Muscle of leg (tissue), 11 donors: Measurements from ENCODE around the gene RALGAPA2. TPM values are rescaled to one million over a fixed set of nuclear protein-coding genes. Genes with fewer than 3 reads are reported as not detected.

Source experiments
- DNase-seq: peaks from one replicate; pipeline ENCODE4 v3.0.0; 2013
- H3K27ac ChIP-seq: one replicate; pipeline ENCODE4 v1.5.1; 2013; ENCODE audit warnings: mild to moderate bottlenecking, low read length, control low read depth
- H3K27me3 ChIP-seq: one replicate; pipeline ENCODE4 v1.6.1; 2013; ENCODE audit warnings: low read length; ENCODE audit not compliant: control insufficient read depth, insufficient read depth
- H3K36me3 ChIP-seq: one replicate; pipeline ENCODE4 v1.6.1; 2013; ENCODE audit warnings: low read length; ENCODE audit not compliant: control insufficient read depth, insufficient read depth
- H3K4me1 ChIP-seq: one replicate; pipeline ENCODE4 v1.6.1; 2013; ENCODE audit warnings: low read length; ENCODE audit not compliant: control insufficient read depth, insufficient read depth
- H3K4me3 ChIP-seq: one replicate; pipeline ENCODE4 v1.5.1; 2013; ENCODE audit warnings: low read length, control low read depth
- H3K9me3 ChIP-seq: replicated peaks from 2 replicates; pipeline ENCODE4 v1.6.1; 2013; ENCODE audit warnings: low read depth, low read length; ENCODE audit not compliant: control insufficient read depth
- whole genome bisulfite sequencing: methylation state at CpG from one replicate; pipeline ENCODE4 v1.1.5; 2013; ENCODE audit warnings: missing lambda C conversion rate; ENCODE audit not compliant: insufficient coverage; 5-methylcytosine and 5-hydroxymethylcytosine counted together
- polyA plus RNA-seq, 8 donors: library from polyadenylated mRNA; unstranded; fragments of 120-200 nt; gene quantifications; one replicate each; pipeline versions ENCODE4 v1.2.1 to v1.2.3, GENCODE V29; 2013; ENCODE audit warnings: inconsistent platforms in 1 of 8, low replicate concordance in 1 of 8; ENCODE audit not compliant: insufficient read length in 8 of 8, insufficient read depth in 1 of 8
- total RNA-seq: library from RNA; stranded (reverse); fragments of 120-200 nt; gene quantifications from one replicate; pipeline ENCODE4 v1.2.4, GENCODE V29; 2013

Gene RALGAPA2
- total and polyA plus RNA-seq, 9 donors: 6.0 to 10.6 (median 8.3) TPM

- Histone ChIP-seq H3K36me3 (no peaks in the 10 kb centered on the region), H3K27me3 (peaks cover 78% of the 10 kb centered on the region), H3K27ac (no peak overlapping the region), H3K9me3 (no peaks in the 10 kb centered on the region), H3K4me3 (no peak overlapping the region), H3K4me1 (peaks cover 17% of the 10 kb centered on the region)
- no peak for DNase-seq
- WGBS: 34% methylated on average over 2 of the region's 10 CpGs
Observed at GRCh38 chr20:20370094-20370575, 342.3 kb downstream of the RALGAPA2 start.

GRCh38 chr20:20369250-20370093 lies 343.0 kb downstream of the RALGAPA2 start:
- Histone ChIP-seq H3K36me3 (no peaks in the 10 kb centered on the region), H3K4me3 (peak overlapping the region; percentile 4), H3K27me3 (peaks cover 79% of the 10 kb centered on the region), H3K9me3 (no peaks in the 10 kb centered on the region), H3K27ac (no peak overlapping the region), H3K4me1 (peaks cover 17% of the 10 kb centered on the region)
- DNase-seq: no peak
- WGBS: 1% methylated on average over 80 of the region's 86 CpGs

GRCh38 chr20:20368418-20369249 lies 343.8 kb downstream of the RALGAPA2 start:
- H3K36me3 ChIP-seq: no peaks in the 10 kb centered on the region
- no peaks in the 10 kb centered on the region for H3K9me3 ChIP-seq
- no peak overlapping the region for H3K27ac ChIP-seq
- WGBS: under 1% methylated on average over 129 of the region's 130 CpGs
- no peak for DNase-seq
- peaks cover 80% of the 10 kb centered on the region for H3K27me3 ChIP-seq
- H3K4me1 ChIP-seq: peaks cover 23% of the 10 kb centered on the region
- no peak overlapping the region for H3K4me3 ChIP-seq

- Histone ChIP-seq H3K36me3 (no peaks in the 10 kb centered on the region), H3K27ac (no peak within 1 kb of the TSS), H3K4me1 (peaks cover 22% of the 10 kb centered on the region), H3K9me3 (no peaks in the 10 kb centered on the region), H3K4me3 (peak within 1 kb of the TSS; percentile 30), H3K27me3 (peaks cover 80% of the 10 kb centered on the region)
- WGBS: under 1% methylated on average over 86 of the region's 108 CpGs
- DNase-seq: no peak
Observed at GRCh38 chr20:20367575-20368417, 344.6 kb downstream of the RALGAPA2 start, which contains the start of gene INSM1. Gene INSM1 (plus strand): TSS chr20:20368104. CDS start chr20:20368268, 164 bp downstream.

- Histone ChIP-seq H3K9me3 (no peaks in the 10 kb centered on the region), H3K4me1 (peaks cover 20% of the 10 kb centered on the region), H3K4me3 (peak overlapping the region; percentile 30), H3K27me3 (peaks cover 81% of the 10 kb centered on the region), H3K27ac (no peak overlapping the region), H3K36me3 (no peaks in the 10 kb centered on the region)
- WGBS: under 1% methylated on average over 63 of the region's 63 CpGs
- DNase-seq: no peak
Observed at GRCh38 chr20:20366876-20367574, 345.4 kb downstream of the RALGAPA2 start.

- Histone ChIP-seq H3K27ac (no peak overlapping the region), H3K27me3 (peaks cover 79% of the 10 kb centered on the region), H3K9me3 (no peaks in the 10 kb centered on the region), H3K4me1 (peaks cover 20% of the 10 kb centered on the region), H3K4me3 (no peak overlapping the region), H3K36me3 (no peaks in the 10 kb centered on the region)
- no peak for DNase-seq
- 0% methylated on average over 9 of the region's 19 CpGs for WGBS
Observed at GRCh38 chr20:20366551-20366875, 345.9 kb downstream of the RALGAPA2 start.

GRCh38 chr20:20365480-20366161 lies 346.8 kb downstream of the RALGAPA2 start:
- 4% methylated on average over 8 of the region's 18 CpGs for WGBS
- no peak for DNase-seq
- H3K27ac ChIP-seq: no peak overlapping the region
- H3K4me3 ChIP-seq: no peak overlapping the region
- H3K27me3 ChIP-seq: peaks cover 77% of the 10 kb centered on the region
- no peaks in the 10 kb centered on the region for H3K9me3 ChIP-seq
- peaks cover 20% of the 10 kb centered on the region for H3K4me1 ChIP-seq
- no peaks in the 10 kb centered on the region for H3K36me3 ChIP-seq

GRCh38 chr20:20364593-20365479 lies 347.6 kb downstream of the RALGAPA2 start:
- peaks cover 20% of the 10 kb centered on the region for H3K4me1 ChIP-seq
- no peaks in the 10 kb centered on the region for H3K36me3 ChIP-seq
- WGBS: 2% methylated on average over 64 of the region's 70 CpGs
- peaks cover 74% of the 10 kb centered on the region for H3K27me3 ChIP-seq
- no peak overlapping the region for H3K27ac ChIP-seq
- no peak for DNase-seq
- H3K4me3 ChIP-seq: no peak overlapping the region
- H3K9me3 ChIP-seq: no peaks in the 10 kb centered on the region
